Vagina (tissue), 2 donors: Measurements from ENCODE around the gene TMEM131L. TPM values are rescaled to one million over a fixed set of nuclear protein-coding genes. Genes with fewer than 3 reads are reported as not detected.

Source experiments
- DNase-seq, 2 donors: peaks; one replicate each; pipeline ENCODE4 v3.0.0-alpha.2; 2017; ENCODE audit errors: extremely low spot score in 2 of 2
- H3K27ac ChIP-seq: fragments of 200-600 bp; sonication (generic); one replicate; pipeline ENCODE4 v1.5.1; 2019
- H3K27me3 ChIP-seq: fragments of 200-600 bp; sonication (generic); one replicate; pipeline ENCODE4 v1.5.1; 2019
- H3K36me3 ChIP-seq, 2 donors: fragments of 200-600 bp; sonication (generic); one replicate each; pipeline ENCODE4 v1.5.1; 2017 to 2019
- H3K4me1 ChIP-seq: fragments of 200-600 bp; sonication (generic); one replicate; pipeline ENCODE4 v1.5.1; 2019
- H3K4me3 ChIP-seq, 2 donors: fragments of 200-600 bp; sonication (generic); 1 replicate in 1 of 2; 2 replicates in 1 of 2; pipeline ENCODE4 v1.5.1; 2016 to 2019
- H3K9me3 ChIP-seq: fragments of 200-600 bp; sonication (generic); one replicate; pipeline ENCODE4 v1.5.1; 2019
- CTCF ChIP-seq, 3 experiments: fragments of 450-650 bp in 2 of 3; fragments of 200-600 bp in 1 of 3; sonication (generic) in 1 of 3; IDR thresholded peaks; one replicate each; pipeline ENCODE4 v1.5.1; 2017 to 2019; ENCODE audit warnings: antibody characterized with exemption in 3 of 3, mild to moderate bottlenecking in 2 of 3, moderate library complexity in 2 of 3
- POLR2A ChIP-seq, 2 donors: fragments of 450-650 bp; IDR thresholded peaks; one replicate each; pipeline ENCODE4 v1.6.1; 2017; ENCODE audit warnings: antibody characterized with exemption in 2 of 2, mild to moderate bottlenecking in 2 of 2, moderate library complexity in 2 of 2
- POLR2AphosphoS5 ChIP-seq, 2 donors: sonication (generic); formaldehyde crosslinking; IDR thresholded peaks; one replicate each; pipeline ENCODE4 v1.9.0; 2017; ENCODE audit warnings: antibody characterized with exemption in 2 of 2, mild to moderate bottlenecking in 2 of 2, low read depth in 1 of 2; ENCODE audit not compliant: insufficient read depth in 1 of 2
- intact Hi-C: fragments of 100-400 bp; cut with DNase I; formaldehyde crosslinking; loops from one replicate; pipeline ENCODE4 v1.15.1; 2023
- total RNA-seq: library from RNA; depleted of rRNA; stranded (reverse); fragments of >200 nt; gene quantifications from one replicate; pipeline ENCODE4 v1.2.3, GENCODE V29; 2016

TMEM131L gene
- total RNA-seq, 1 donor from 2014 or later, result 17.7 TPM

- Histone ChIP-seq H3K27ac (no peak overlapping the region), H3K4me3 (no peak overlapping the region), H3K27me3 (no peaks in the 10 kb centered on the region), H3K4me1 (peaks cover 7% of the 10 kb centered on the region), H3K36me3 (no peaks in the 10 kb centered on the region), H3K9me3 (no peaks in the 10 kb centered on the region)
- intact Hi-C loops, result loop anchor here (10.0 kb wide), 1 partner anchor 74 kb away; no protein-coding TSS in a partner anchor
- DNase-seq, result no peak
- no peak for TF ChIP-seq POLR2AphosphoS5 (IDR thresholded peaks at IDR 0.05; ENCODE audit: insufficient read depth in 1 of 2, low read depth in 1 of 2)
- TF ChIP-seq CTCF (IDR thresholded peaks at IDR 0.05), result no peak
- TF ChIP-seq POLR2A (IDR thresholded peaks at IDR 0.05), result no peak
Measured at GRCh38 chr4:153480704-153481103, 14.5 kb downstream of the TMEM131L start.

GRCh38 chr4:153481478-153481877 is 15.3 kb downstream of the TMEM131L start:
- Histone ChIP-seq H3K4me1 (peaks cover 15% of the 10 kb centered on the region), H3K27ac (no peak overlapping the region), H3K9me3 (no peaks in the 10 kb centered on the region), H3K36me3 (no peaks in the 10 kb centered on the region), H3K4me3 (no peak overlapping the region), H3K27me3 (no peaks in the 10 kb centered on the region)
- intact Hi-C loops, result loop anchor here (10.0 kb wide), 1 partner anchor 73 kb away; no protein-coding TSS in a partner anchor
- TF ChIP-seq POLR2A (IDR thresholded peaks at IDR 0.05), result no peak
- TF ChIP-seq POLR2AphosphoS5 (IDR thresholded peaks at IDR 0.05; ENCODE audit: insufficient read depth in 1 of 2, low read depth in 1 of 2), result no peak
- no peak for TF ChIP-seq CTCF (IDR thresholded peaks at IDR 0.05)
- DNase-seq, result no peak

- intact Hi-C loops, result loop anchor here (10.0 kb wide), 1 partner anchor 71 kb away; no protein-coding TSS in a partner anchor
- TF ChIP-seq CTCF (IDR thresholded peaks at IDR 0.05) (no peak), POLR2A (IDR thresholded peaks at IDR 0.05) (no peak), POLR2AphosphoS5 (IDR thresholded peaks at IDR 0.05; ENCODE audit: insufficient read depth in 1 of 2, low read depth in 1 of 2) (no peak)
- DNase-seq, result no peak
- no peaks in the 10 kb centered on the region for H3K36me3 ChIP-seq
- no peak overlapping the region for H3K4me3 ChIP-seq
- H3K27ac ChIP-seq, result peak overlapping the region; percentile 44
- no peaks in the 10 kb centered on the region for H3K9me3 ChIP-seq
- peaks cover 37% of the 10 kb centered on the region for H3K4me1 ChIP-seq
- H3K27me3 ChIP-seq, result no peaks in the 10 kb centered on the region
Measured at GRCh38 chr4:153483432-153484418, 17.6 kb downstream of the TMEM131L start.

- DNase-seq, result no peak
- Histone ChIP-seq H3K36me3 (no peaks in the 10 kb centered on the region), H3K9me3 (no peaks in the 10 kb centered on the region), H3K27me3 (no peaks in the 10 kb centered on the region), H3K4me1 (peaks cover 46% of the 10 kb centered on the region), H3K27ac (no peak overlapping the region), H3K4me3 (no peak overlapping the region)
- intact Hi-C loops, result loop anchor here (10.0 kb wide), 1 partner anchor 69 kb away; no protein-coding TSS in a partner anchor
- TF ChIP-seq POLR2A (IDR thresholded peaks at IDR 0.05) (no peak), CTCF (IDR thresholded peaks at IDR 0.05) (no peak), POLR2AphosphoS5 (IDR thresholded peaks at IDR 0.05; ENCODE audit: insufficient read depth in 1 of 2, low read depth in 1 of 2) (no peak)
Measured at GRCh38 chr4:153485359-153485758, 19.2 kb downstream of the TMEM131L start.
